Measurements from ENCODE around the gene LARP1. TPM values are rescaled to one million over a fixed set of nuclear protein-coding genes. Genes with fewer than 3 reads are reported as not detected.
A peak's percentile ranks its signal among the peaks of the same experiment; 100 is the strongest.

Gene LARP1
- total and polyA plus RNA-seq, 8 donors = 35.8 to 195 (median 117) TPM

DNA sequence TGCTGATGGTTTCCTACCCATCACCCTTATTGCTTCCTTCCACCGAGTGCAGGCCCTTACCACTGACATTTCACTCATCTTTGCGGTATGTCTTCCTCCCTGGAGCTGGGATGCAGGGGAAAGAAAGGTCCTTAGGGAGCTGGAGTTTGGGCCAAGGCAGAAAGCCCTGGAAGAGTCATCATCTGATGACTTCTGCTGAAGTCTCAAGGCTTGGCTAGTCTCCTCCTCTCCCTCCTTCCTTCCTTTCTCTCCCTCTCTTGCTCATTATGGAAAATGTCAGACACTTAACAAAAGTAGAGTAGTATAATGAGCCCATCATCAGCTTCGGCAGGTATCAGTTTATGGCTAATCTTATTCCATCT lies 40.0 kb downstream of the LARP1 start:
- TF ChIP-seq, protein P1, sequence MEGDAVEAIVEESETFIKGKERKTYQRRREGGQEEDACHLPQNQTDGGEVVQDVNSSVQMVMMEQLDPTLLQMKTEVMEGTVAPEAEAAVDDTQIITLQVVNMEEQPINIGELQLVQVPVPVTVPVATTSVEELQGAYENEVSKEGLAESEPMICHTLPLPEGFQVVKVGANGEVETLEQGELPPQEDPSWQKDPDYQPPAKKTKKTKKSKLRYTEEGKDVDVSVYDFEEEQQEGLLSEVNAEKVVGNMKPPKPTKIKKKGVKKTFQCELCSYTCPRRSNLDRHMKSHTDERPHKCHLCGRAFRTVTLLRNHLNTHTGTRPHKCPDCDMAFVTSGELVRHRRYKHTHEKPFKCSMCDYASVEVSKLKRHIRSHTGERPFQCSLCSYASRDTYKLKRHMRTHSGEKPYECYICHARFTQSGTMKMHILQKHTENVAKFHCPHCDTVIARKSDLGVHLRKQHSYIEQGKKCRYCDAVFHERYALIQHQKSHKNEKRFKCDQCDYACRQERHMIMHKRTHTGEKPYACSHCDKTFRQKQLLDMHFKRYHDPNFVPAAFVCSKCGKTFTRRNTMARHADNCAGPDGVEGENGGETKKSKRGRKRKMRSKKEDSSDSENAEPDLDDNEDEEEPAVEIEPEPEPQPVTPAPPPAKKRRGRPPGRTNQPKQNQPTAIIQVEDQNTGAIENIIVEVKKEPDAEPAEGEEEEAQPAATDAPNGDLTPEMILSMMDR (IDR thresholded peaks at IDR 0.05) = no peak

DNA sequence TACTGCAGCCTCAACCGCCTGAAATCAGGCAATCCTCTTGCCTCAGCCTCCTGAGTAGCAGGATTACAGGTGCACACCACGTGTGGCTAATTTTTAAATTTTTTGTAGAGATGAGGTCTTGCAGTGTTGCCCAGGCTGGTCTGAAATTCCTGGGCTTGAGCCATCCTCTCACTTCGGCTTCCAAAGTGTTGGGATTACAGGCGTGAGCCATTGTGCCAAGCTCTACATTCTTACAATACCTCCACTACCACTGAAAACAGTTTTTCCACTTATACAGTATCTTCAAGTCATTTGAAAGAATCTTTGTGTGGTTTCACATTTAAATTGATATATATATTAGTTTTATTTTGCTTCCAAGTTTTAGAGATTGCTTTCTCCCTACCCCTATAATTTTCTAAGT lies 42.6 kb downstream of the LARP1 start:
- FAIRE-seq (no peak), DNase-seq (no peak), ATAC-seq (no peak)
- H3K9me3 ChIP-seq = no peaks in the 10 kb centered on the region
- H3K4me3 ChIP-seq = no peak overlapping the region
- intact Hi-C loops (cut with DNase I) = no loop called here
- H3K4me1 ChIP-seq = peaks cover 0 to 6% (median 0%) of the 10 kb centered on the region in 3 donors
- TF ChIP-seq, protein P1 (IDR thresholded peaks at IDR 0.05) = no peak
- peaks cover 10 to 69% (median 38%) of the 10 kb centered on the region in 3 donors for H3K36me3 ChIP-seq
- no peaks in the 10 kb centered on the region for H3K27me3 ChIP-seq
- WGBS, 2 donors = 80 to 82% methylated on average over 4 of the region's 4 CpGs
- no peak overlapping the region for H3K27ac ChIP-seq

More for the DNA sequence above, 40.0 kb downstream of the LARP1 start:
- 66 to 68% methylated on average over 3 of the region's 3 CpGs for WGBS, 2 donors
- H3K36me3 ChIP-seq = peaks cover 7 to 67% (median 15%) of the 10 kb centered on the region in 3 donors
- H3K27me3 ChIP-seq = no peaks in the 10 kb centered on the region
- no peak overlapping the region for H3K4me3 ChIP-seq
- H3K9me3 ChIP-seq = no peaks in the 10 kb centered on the region
- FAIRE-seq (no peak), DNase-seq (no peak), ATAC-seq (peak in 1 of 4 donors; percentile 12)
- intact Hi-C loops (cut with DNase I) = no loop called here
- H3K27ac ChIP-seq = no peak overlapping the region
- H3K4me1 ChIP-seq = peaks cover 0 to 6% (median 0%) of the 10 kb centered on the region in 3 donors

DNA sequence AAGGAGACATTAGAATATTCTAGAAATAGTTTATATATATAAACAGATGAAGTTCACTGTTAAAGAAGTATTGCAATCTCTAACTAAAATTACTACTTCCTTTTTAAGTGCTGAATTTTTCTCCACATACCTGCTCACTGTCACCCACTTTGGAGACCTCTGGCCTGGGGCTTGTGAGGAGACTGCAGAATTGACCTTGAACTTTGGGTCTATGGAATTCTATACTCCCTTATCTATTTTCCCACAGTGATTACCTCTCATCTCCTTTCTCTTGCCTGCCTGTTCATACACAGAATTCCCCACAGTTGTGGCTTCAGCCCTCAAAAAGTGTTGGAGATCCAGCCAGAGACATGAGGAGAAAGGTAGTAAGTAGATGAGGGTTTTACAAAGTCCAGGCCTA lies 45.4 kb downstream of the LARP1 start:
- intact Hi-C loops (cut with DNase I) = no loop called here
- H3K36me3 ChIP-seq = peaks cover 17 to 78% (median 66%) of the 10 kb centered on the region in 3 donors

DNA sequence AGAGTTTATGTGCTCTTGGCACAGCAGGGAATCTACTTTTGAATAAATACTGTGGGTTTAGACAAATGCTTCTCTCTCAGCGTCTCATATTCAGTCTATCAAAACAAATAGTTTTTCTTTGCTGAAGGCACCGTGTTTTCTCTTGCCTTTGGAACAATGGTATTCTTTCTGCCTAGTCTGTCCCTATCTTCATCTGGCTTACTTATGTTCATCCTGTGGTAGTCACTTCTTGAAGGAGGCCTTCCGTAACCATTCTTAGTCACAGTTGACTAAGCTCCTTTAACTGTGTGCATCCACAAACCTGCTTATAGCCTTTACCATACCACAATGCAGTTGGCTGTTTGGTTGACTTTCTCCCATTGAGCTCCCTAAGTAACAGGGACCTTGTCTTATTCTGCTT lies 45.9 kb downstream of the LARP1 start:
- FAIRE-seq = no peak

More for the DNA sequence above, 45.4 kb downstream of the LARP1 start:
- TF ChIP-seq, protein P1 (IDR thresholded peaks at IDR 0.05) = no peak
- no peak for DNase-seq
- Histone ChIP-seq H3K9me3 (no peaks in the 10 kb centered on the region), H3K27ac (no peak overlapping the region), H3K4me3 (no peak overlapping the region), H3K27me3 (no peaks in the 10 kb centered on the region), H3K4me1 (no peaks in the 10 kb centered on the region)
- peak in 1 of 4 donors; percentile 37 for ATAC-seq
- FAIRE-seq = no peak

DNA sequence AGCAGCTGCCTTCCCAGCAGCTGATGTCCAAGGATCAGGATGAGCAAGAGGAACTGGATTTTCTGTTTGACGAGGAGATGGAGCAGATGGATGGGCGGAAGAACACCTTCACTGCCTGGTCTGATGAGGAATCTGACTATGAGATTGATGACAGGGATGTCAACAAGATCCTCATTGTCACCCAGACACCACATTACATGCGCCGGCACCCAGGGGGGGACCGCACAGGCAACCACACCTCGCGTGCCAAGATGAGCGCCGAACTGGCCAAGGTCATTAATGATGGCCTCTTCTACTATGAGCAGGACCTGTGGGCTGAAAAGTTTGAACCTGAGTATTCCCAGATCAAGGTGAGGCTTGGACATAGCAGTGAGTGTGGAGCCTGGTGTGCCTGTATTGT lies 46.9 kb downstream of the LARP1 start:
- H3K36me3 ChIP-seq = peaks cover 17 to 91% (median 74%) of the 10 kb centered on the region in 3 donors
- 81 to 87% methylated on average over 9 of the region's 9 CpGs for WGBS, 2 donors
- DNase-seq (no peak), FAIRE-seq (no peak), ATAC-seq (no peak)
- H3K4me3 ChIP-seq = no peak overlapping the region
- no peaks in the 10 kb centered on the region for H3K4me1 ChIP-seq
- no peaks in the 10 kb centered on the region for H3K27me3 ChIP-seq
- no peak overlapping the region for H3K27ac ChIP-seq
- intact Hi-C loops (cut with DNase I) = no loop called here
- H3K9me3 ChIP-seq = no peaks in the 10 kb centered on the region
- TF ChIP-seq, protein P1 (IDR thresholded peaks at IDR 0.05) = no peak

More for the DNA sequence above, 45.9 kb downstream of the LARP1 start:
- intact Hi-C loops (cut with DNase I) = no loop called here
- TF ChIP-seq, protein P1 (IDR thresholded peaks at IDR 0.05) = no peak
- H3K4me3 ChIP-seq = no peak overlapping the region
- no peak for ATAC-seq
- no peak overlapping the region for H3K27ac ChIP-seq
- no peaks in the 10 kb centered on the region for H3K27me3 ChIP-seq
- no peaks in the 10 kb centered on the region for H3K4me1 ChIP-seq
- peaks cover 17 to 83% (median 71%) of the 10 kb centered on the region in 3 donors for H3K36me3 ChIP-seq
- no peak for DNase-seq
- no peaks in the 10 kb centered on the region for H3K9me3 ChIP-seq
- WGBS, 2 donors = 62 to 73% methylated on average over 3 of the region's 3 CpGs
